Measurements from ENCODE around the gene SLIT1. TPM values are rescaled to one million over a fixed set of nuclear protein-coding genes. Genes with fewer than 3 reads are reported as not detected.

SLIT1 gene
- polyA plus RNA-seq, 1 donor (not counting 4 experiments of a cell fraction or from before 2014, with no cell fraction given), result 0.01 TPM

DNA sequence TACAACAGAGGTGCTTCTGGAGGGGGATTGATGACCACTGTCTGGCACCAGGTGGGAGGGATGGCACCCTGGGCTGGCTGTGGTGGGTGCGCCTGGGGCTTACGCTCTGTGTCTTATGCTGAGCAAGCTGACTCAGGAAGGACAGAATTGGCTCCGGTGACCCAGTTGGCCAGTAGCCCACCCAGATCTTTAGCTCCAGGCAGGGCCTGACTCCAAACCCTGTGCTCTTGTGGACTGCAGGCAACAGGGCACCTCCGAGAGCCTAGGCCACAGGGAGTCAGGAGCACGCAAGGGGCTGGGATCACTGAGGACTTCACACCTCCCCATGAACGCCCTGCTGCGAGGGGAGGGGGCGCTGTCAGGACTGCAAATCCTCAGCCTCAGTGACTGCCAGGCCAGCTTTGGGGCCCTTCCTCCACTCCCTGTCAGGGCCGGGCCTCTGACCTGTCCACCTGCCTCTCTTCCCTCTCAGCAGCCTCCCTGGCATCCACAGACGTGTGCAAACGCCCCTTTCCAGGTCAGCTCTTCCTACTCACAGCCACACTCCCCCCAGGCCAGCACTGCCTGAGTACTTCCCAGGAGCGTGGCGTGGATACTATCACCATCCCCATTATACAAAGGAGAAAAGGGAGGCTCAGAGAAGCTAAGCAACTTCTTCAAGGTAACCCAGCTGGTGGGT is 118.7 kb downstream of the SLIT1 start:
- dilution Hi-C loops (cut with MboI; ENCODE audit: extremely low pct_ligation_motif_present, low sequenced_read_pairs), result no loop called here
- Histone ChIP-seq H2AFZ (ENCODE audit: control insufficient read depth, low read length) (no peak overlapping the region), H3K9ac (ENCODE audit: control insufficient read depth, extremely low read depth, insufficient read depth, low read length) (no peak overlapping the region), H3K79me2 (ENCODE audit: control insufficient read depth, insufficient read depth, low read length) (no peaks in the 10 kb centered on the region), H3K27ac (ENCODE audit: control insufficient read depth, insufficient read depth, low read length) (no peak overlapping the region), H3K9me3 (ENCODE audit: control insufficient read depth, low read depth, low read length) (peaks cover 3% of the 10 kb centered on the region), H3K9me1 (ENCODE audit: control insufficient read depth, extremely low read depth, insufficient read depth, low read length) (no peaks in the 10 kb centered on the region), H4K20me1 (ENCODE audit: control insufficient read depth, extremely low read depth, insufficient read depth, low read length) (no peaks in the 10 kb centered on the region), H3K4me3 (ENCODE audit: control insufficient read depth in 2 of 3, extremely low read depth in 1 of 3, insufficient read depth in 2 of 3, low read depth in 1 of 3, low read length in 3 of 3) (no peak overlapping the region), H3K27me3 (ENCODE audit: control insufficient read depth, extremely low read depth, insufficient read depth, low read length) (peaks cover 24% of the 10 kb centered on the region), H3K4me2 (ENCODE audit: control insufficient read depth, extremely low read depth, insufficient read depth, low read depth, low read length) (no peak overlapping the region), H3K4me1 (ENCODE audit: control insufficient read depth, extremely low read depth, insufficient read depth, low read length) (no peaks in the 10 kb centered on the region), H3K36me3 (ENCODE audit: control insufficient read depth in 2 of 2, extremely low read depth in 1 of 2, insufficient read depth in 2 of 2, low read length in 2 of 2) (no peaks in the 10 kb centered on the region)
- TF ChIP-seq, protein P1, sequence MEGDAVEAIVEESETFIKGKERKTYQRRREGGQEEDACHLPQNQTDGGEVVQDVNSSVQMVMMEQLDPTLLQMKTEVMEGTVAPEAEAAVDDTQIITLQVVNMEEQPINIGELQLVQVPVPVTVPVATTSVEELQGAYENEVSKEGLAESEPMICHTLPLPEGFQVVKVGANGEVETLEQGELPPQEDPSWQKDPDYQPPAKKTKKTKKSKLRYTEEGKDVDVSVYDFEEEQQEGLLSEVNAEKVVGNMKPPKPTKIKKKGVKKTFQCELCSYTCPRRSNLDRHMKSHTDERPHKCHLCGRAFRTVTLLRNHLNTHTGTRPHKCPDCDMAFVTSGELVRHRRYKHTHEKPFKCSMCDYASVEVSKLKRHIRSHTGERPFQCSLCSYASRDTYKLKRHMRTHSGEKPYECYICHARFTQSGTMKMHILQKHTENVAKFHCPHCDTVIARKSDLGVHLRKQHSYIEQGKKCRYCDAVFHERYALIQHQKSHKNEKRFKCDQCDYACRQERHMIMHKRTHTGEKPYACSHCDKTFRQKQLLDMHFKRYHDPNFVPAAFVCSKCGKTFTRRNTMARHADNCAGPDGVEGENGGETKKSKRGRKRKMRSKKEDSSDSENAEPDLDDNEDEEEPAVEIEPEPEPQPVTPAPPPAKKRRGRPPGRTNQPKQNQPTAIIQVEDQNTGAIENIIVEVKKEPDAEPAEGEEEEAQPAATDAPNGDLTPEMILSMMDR (optimal IDR thresholded peaks at IDR 0.05 in 1 of 3, IDR thresholded peaks at IDR 0.05 in 1 of 3, conservative IDR thresholded peaks at IDR 0.05 in 1 of 3; ENCODE audit: extremely low read depth in 1 of 3, insufficient read depth in 2 of 3, low read length in 3 of 3), result no peak
- TF ChIP-seq EZH2 (IDR thresholded peaks at IDR 0.05; ENCODE audit: low read length), result no peak
- no peak for DNase-seq (ENCODE audit: low read depth, low spot score)
- FAIRE-seq, result no peak

DNA sequence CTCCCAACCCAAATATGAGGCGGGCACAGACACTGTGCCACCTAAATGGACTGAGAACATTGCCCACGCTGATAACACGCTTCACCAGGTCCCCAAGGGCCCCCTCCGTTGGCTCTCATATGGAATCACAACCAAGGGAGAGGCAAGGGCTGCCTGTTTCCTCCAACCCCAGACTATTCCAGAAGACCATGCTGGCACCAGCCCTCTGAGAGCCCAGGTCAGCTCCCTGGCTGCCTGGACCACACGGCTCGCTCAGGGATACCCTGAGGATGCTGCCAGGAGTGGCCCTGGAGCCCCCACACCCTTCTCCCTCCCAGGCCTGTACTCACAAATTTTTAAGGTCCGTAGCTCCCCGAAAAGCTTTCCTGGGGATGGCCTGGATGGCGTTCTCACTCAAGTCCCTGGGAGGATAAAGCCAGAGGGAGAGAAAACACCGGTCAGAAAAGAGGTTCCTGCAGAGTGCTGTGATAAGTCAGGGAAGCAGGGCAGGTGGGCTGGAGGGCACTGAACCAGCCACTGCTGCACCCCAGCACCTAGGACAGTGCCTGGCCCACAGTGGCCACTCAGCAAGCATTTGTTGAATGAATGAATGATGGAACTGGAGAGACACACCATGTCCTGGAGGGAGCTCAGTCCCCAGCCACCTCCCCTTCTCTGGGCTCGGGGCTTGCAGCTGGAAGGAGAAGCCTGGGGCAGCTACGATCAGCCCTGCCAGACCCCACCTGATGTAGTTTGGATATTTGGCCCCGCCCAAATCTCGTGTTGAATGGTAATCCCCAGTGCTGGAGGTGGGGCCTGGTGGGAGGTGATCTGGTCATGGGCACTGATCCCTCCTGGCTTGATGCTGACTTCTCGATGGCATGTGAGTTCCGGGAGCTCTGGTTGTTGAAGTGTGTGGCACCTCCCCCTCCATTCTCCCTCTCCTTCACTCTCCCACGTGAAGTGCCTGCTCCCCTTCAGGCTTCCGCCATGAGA is 119.8 kb downstream of the SLIT1 start:
- no peak overlapping the region for H3K4me3 ChIP-seq (ENCODE audit: control insufficient read depth in 2 of 3, extremely low read depth in 1 of 3, insufficient read depth in 2 of 3, low read depth in 1 of 3, low read length in 3 of 3)
- peaks cover 25% of the 10 kb centered on the region for H3K27me3 ChIP-seq (ENCODE audit: control insufficient read depth, extremely low read depth, insufficient read depth, low read length)
- TF ChIP-seq, protein P1 (optimal IDR thresholded peaks at IDR 0.05 in 1 of 3, IDR thresholded peaks at IDR 0.05 in 1 of 3, conservative IDR thresholded peaks at IDR 0.05 in 1 of 3; ENCODE audit: extremely low read depth in 1 of 3, insufficient read depth in 2 of 3, low read length in 3 of 3), result no peak
- TF ChIP-seq EZH2 (IDR thresholded peaks at IDR 0.05; ENCODE audit: low read length), result no peak
- peaks cover 3% of the 10 kb centered on the region for H3K9me3 ChIP-seq (ENCODE audit: control insufficient read depth, low read depth, low read length)
- H3K4me1 ChIP-seq (ENCODE audit: control insufficient read depth, extremely low read depth, insufficient read depth, low read length), result no peaks in the 10 kb centered on the region
- DNase-seq (ENCODE audit: low read depth, low spot score) (no peak), FAIRE-seq (no peak)
- H3K9ac ChIP-seq (ENCODE audit: control insufficient read depth, extremely low read depth, insufficient read depth, low read length), result no peak overlapping the region
- H2AFZ ChIP-seq (ENCODE audit: control insufficient read depth, low read length), result no peak overlapping the region
- no peaks in the 10 kb centered on the region for H3K79me2 ChIP-seq (ENCODE audit: control insufficient read depth, insufficient read depth, low read length)
- H3K36me3 ChIP-seq (ENCODE audit: control insufficient read depth in 2 of 2, extremely low read depth in 1 of 2, insufficient read depth in 2 of 2, low read length in 2 of 2), result no peaks in the 10 kb centered on the region
- no peak overlapping the region for H3K4me2 ChIP-seq (ENCODE audit: control insufficient read depth, extremely low read depth, insufficient read depth, low read depth, low read length)
- no peak overlapping the region for H3K27ac ChIP-seq (ENCODE audit: control insufficient read depth, insufficient read depth, low read length)
- dilution Hi-C loops (cut with MboI; ENCODE audit: extremely low pct_ligation_motif_present, low sequenced_read_pairs), result no loop called here
- no peaks in the 10 kb centered on the region for H4K20me1 ChIP-seq (ENCODE audit: control insufficient read depth, extremely low read depth, insufficient read depth, low read length)
- H3K9me1 ChIP-seq (ENCODE audit: control insufficient read depth, extremely low read depth, insufficient read depth, low read length), result no peaks in the 10 kb centered on the region

Data from keratinocyte (primary cell).